HG03378 (cell line): ENCODE data around the gene CADM2.
"Not testable (repeated sequence)": the region's sequence is repeated elsewhere in the genome, so short reads cannot be mapped to it uniquely, and the experiment has no call there.

Experiments used
- ATAC-seq: cut with Tn5 transposase; IDR thresholded peaks from one replicate; pipeline ENCODE4 v1.9.1; 2021; ENCODE audit warnings: mild to moderate bottlenecking, moderate library complexity; ENCODE audit not compliant: unreplicated experiment

CADM2 gene

DNA sequence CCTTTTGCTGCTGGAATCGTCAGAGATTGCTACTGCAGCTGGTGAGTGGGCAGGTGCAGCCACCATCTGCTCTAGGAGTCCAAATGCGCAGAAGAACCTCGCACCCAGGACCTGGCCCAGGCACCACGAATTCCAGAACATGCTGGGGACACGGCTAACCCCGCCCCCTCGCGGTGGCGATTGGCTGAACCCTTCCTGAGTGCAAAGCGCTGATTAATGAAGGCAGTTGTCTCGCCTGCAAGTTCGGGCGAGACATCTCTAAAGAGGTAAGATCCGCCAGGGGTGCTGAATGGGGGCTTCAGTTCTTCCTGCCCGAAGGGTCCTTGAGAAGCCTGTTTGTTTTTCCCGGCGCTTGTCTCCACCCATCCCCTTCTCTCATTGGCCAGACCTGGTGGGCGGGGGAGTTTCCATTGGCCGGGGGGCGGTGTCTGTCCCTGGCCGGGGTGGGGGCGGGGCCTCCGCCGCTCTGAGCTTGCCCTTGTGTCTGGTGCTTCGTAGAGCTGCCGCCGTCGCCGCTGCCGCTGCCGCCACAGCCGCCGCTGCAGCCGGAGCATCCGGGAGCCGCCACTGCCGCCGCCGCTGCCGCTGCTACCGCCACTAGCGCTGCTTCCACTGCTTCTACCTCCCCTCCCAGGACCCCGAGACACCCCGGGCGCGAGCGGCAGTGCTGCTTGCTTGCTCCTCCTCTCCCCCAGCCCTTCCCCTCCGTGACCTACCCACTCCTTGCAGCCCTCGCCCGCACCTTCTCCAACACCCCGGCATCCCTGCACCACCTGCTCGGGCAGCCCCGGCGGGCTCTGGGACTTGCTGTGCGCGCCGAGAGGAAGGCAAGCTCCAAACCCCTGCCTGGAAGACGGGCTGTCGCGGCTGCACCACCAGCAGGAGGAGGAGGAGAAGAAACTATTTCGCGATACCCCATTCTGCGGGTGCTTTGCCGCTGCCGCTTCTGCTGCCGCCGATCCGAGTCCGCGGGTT, at the start of gene CADM2:
TSS of gene CADM2 (plus strand) at position 495 of the 975 bp plus-strand sequence.
- peak; percentile 88 for ATAC-seq

DNA sequence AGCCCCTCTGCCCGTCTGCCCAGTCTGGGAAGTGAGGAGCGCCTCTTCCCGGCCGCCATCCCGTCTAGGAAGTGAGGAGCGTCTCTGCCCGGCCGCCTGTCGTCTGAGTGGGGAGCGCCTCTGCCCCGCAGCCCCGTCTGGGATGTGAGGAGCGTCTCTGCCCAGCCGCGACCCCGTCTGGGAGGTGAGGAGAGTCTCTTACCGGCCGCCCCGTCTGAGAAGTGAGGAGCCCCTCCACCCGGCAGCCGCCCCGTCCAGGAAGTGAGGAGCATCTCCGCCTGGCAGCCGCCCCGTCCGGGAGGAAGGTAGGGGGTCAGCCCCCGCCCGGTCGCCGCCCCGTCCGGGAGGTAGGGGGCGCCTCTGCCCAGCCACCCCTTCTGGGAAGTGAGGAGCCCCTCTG, 40.2 kb upstream of the CADM2 start:
- ATAC-seq = not testable (repeated sequence)

GRCh38 chr3:84922682-84923081, 36.1 kb upstream of the CADM2 start:
- ATAC-seq = no peak

- no peak for ATAC-seq
Observed at GRCh38 chr3:84925571-84925970, 33.2 kb upstream of the CADM2 start.

DNA sequence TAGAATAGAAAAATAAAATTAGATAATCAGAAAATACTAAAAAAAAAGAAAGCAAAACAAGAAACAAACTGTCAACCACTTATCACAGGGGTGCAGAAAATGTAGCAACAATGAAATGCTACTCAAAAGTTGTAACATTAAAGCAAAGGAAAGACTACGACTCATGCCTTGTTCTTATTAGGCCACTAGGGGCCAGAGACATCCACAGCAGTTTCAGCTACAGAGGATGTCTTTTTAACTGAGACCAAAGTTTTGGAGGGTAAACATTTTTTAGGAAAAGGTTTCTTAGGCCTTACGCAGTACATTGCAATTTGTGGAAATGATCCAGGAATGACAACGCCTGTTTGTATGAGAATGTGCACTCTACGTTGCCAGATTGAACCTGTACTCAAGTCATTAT, 15.4 kb upstream of the CADM2 start:
- no peak for ATAC-seq

DNA sequence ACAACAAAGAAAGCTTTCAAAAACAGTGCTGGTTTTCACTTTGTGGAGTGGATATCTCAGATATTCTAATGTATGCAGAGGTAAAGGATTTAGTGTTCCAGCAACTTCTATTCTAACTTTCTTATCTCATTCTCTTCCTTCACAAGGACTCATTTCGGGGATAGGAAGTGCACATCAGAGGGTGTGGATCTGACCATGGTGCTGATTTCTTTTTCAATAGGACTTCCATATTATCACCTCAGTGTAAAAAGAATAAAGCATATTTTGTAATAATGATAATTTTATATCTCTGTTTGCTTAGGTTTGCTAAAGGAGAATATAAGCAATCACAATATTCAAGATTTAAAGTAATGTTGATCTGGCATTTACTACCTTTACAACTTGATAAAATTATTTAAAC, 12.5 kb upstream of the CADM2 start:
- no peak for ATAC-seq

DNA sequence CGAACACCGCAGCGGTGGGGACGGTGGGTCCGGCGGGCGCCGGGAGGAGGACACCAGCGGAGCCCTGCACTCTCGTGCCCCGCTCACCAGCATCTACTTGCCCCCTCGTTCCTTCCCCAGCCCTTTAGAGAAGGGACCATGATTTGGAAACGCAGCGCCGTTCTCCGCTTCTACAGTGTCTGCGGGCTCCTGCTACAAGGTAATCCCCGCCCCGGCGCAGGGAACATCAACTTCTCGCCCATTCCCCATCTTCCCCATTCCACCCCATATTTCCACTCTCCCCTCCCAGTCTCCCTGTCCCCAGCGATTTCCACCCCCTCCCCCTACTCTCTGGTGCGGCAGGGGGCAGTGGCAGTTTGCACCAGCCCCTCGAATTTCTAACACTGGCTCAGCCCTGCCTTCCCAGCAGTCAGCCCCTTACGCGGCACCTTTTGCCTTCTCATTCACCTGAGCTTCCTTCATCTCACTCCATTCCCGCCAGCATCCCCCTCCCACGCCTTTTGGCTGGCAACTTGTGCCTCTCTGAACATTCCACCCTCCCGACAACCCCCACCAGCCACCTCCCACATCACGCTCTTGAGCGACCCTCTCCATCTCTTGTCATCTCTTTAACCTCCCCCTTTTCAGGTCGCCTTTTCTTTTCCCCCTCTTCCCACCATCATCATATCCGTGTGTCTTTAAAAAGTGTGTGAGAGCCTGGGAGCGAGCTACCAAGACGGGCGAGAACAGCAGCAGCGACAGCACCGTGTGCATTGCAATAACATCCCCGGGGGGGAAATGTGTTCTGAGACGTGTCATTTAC, 882 bp downstream of the CADM2 start:
- no peak for ATAC-seq

GRCh38 chr3:84960581-84960980, 1.8 kb downstream of the CADM2 start:
- ATAC-seq = no peak

- no peak for ATAC-seq
Observed at GRCh38 chr3:84961011-84961410, 2.2 kb downstream of the CADM2 start.

DNA sequence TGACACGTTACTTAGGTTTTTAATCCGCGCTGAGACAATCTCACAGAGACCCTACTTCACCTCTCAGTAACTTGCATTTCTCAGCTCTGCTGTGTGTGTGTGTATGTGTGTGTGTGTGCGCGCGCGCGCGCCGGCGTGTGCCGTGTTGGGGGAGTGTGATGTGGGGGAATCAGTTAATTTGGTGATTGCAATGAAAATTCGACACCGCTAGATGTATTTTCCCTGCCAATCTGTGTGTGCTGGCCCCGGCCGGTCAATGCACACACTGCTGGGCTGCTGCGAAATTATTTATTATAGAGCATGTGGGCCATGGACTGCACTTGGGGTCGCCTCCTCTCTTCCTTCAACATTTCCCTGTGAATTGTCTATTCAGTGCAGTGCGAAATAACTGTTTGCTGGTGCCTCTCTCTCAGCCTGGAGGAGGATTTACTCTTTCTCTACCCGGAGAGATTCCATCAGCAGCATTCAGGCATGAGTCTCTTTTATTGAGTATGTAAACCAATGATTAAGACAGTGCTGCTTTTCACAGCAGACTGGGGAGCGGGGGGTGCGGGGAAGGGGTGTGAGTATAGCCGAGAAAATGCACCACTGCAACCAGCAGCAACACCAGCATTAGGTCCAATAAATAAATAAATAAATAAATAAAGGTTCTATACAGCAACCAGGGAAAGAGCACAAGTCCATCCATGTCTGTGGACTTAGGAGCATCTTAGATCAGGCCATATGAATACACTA, 2.9 kb downstream of the CADM2 start:
- no peak for ATAC-seq

GRCh38 chr3:84962415-84962814, 3.6 kb downstream of the CADM2 start:
- ATAC-seq = no peak

GRCh38 chr3:84963137-84963536, 4.3 kb downstream of the CADM2 start:
- ATAC-seq = no peak

DNA sequence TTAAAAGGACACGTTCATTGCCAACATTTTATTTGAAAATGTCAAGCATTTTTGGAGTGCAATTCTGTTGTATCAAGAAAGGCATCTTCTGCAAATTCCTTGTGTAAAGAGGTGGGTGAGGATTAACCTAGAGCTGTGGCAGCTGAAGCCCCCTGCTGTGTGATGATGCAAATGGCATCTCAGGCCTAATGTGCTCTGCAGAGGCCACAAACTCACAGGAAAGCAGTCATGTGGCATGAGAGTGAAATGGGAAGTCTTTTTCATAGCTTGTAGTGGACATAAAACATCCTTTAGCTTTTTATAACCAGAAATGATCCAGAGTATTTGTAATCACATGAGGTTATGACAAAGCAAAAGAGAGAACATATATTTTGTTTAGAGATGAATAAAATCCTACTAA, 6.4 kb downstream of the CADM2 start:
- no peak for ATAC-seq

DNA sequence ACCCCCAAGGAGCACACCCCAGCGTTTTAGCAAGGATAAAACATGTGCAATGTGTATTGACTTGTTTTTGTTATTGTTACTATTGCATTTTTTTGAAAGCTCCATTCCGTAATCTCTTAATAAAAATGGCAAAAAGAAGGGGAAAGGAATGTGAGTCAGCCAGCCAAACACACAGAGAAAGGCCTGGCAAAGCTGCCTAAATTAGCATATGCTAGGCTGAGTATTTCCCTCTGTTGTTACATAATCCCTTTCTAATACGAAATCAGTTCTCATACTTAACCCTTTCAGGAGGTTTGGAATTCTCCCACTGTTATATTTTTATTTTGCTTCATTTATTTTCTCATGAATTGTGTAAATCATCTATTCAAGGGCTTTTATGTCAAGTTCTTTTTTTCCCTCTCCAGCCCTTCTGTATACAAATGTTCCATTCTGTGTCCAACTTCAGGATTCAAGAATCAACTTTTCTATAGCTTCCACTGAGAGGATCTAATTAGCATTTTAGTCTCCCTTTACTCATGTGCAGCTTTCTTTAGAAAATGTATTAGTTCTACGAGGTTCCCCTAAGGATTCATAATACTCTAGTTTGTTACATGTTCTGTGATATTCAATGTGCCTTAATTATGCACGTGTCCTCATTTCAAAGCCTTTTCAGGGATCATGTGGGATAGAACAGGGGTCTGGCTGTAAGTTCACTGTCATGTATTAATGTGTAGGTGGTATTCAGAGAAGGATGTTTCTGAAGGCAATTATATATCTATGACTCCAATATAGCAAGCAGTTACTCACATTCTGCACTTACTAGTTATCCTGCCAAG, 9.2 kb downstream of the CADM2 start:
- no peak for ATAC-seq

DNA sequence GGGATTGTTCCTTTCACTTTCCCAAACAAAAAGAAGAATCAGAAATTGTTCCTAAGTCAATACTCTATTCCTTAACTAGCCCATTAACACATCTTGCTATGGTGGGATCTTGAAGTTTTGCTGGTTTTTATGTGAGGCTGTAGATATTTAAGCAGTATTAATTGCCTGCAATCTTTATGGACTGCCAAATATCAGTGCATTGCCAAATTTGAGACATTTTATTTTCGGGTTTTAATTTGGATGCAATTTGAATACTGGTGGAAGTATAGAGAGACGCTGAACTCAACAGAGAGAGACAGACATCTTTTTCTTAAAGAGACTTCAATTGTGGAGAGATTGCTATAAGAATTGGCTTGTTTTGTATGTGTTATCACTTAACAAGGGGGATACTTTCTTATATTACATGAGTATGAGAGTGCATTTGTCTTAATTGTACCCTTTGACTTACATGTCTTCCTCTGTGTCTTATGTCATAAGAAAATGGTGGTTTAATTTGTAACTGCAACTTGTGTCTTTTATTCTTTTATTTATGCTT, 10.0 kb downstream of the CADM2 start:
- no peak for ATAC-seq

DNA sequence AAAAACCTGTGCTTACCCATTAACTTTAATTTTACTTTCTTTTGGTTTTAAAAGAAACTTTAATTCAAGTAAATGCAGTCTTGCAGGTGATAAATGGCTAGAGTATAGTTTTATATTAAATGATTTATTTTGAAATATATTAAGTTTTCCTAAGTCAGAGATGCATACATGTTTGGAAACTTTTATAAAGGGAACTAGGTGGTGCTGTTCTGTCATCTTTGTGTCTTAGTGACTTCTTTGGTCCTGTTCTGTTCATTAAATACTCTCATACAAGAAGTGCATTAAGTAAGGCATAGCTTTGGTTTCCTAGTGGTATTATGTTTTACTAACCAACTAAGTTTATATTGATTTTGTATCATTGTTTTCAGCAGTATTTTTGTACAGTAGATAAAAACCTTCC, 15.6 kb downstream of the CADM2 start:
- ATAC-seq = no peak

DNA sequence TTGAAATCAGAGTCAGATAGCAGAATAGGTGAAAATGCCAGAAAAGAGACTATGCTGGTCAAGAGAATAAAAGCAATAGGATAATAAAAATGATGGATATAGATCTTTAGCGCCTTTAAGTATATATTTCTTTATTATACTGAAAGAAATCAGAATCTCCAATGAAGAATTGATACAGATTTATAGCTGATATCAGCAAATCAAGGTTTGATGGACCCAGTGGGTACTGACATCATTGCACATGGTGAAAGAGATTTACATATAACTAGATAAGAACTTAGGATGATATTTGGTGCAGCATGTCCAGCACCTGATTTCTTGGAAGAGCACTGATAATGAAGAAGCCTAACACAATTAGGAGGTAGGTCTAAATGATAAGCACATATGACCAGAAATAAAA, 18.2 kb downstream of the CADM2 start:
- ATAC-seq = no peak

- no peak for ATAC-seq
Observed at GRCh38 chr3:84978843-84979242, 20.1 kb downstream of the CADM2 start.

DNA sequence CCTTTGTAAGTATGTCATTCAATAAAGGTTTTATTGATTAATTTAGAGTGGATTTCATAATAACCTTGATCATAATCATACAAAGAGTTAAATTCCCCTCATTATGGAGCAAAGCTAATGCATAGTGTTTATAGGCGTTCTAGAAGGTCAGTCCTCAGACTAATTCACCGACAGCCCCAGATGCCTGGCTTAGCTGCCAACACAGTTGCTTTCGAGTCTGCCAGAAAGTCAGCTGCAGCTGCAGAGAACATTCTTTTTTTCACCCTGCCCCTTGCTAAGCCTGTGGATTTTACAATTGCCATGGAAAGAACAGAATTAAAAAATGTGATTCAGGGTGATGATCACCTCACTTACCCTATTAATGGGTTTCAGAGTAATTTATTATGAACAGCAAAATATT, 21.2 kb downstream of the CADM2 start:
- no peak for ATAC-seq

GRCh38 chr3:84980456-84980855, 21.7 kb downstream of the CADM2 start:
- ATAC-seq = no peak
